B cell (primary cell): Measurements from ENCODE around the gene SOX8. TPM values are rescaled to one million over a fixed set of nuclear protein-coding genes. Genes with fewer than 3 reads are reported as not detected.

Experiments used
- ATAC-seq: fragments of 200-7000 bp; cut with Tn5 transposase; one replicate; pipeline ENCODE4 v1.10.0; 2021; ENCODE audit warnings: low read depth, mild to moderate bottlenecking, moderate number of reproducible peaks, moderate library complexity
- CTCF ChIA-PET: fragments of 350-600 bp; sonication (Branson Sonifier 250); formaldehyde crosslinking; loops from one replicate; lab custom pipeline; 2021; ENCODE audit warnings: antibody characterized with exemption, inconsistent platforms; lab: Charles Lee
- POLR2A ChIA-PET: fragments of 350-600 bp; sonication (Branson Sonifier 250); formaldehyde crosslinking; loops from one replicate; lab custom pipeline; 2021; ENCODE audit warnings: antibody characterized with exemption; lab: Charles Lee
- DNase-seq: peaks from one replicate; pipeline ENCODE4 v3.0.0; 2013
- H2AFZ ChIP-seq: 2 replicates; pipeline ENCODE4 v1.6.1; 2012; ENCODE audit warnings: mild to moderate bottlenecking, low read depth, low read length; ENCODE audit not compliant: insufficient read depth, poor library complexity, severe bottlenecking
- H3K27ac ChIP-seq, 2 donors: 1 replicate in 1 of 2; 2 replicates in 1 of 2; pipeline ENCODE4 v1.5.1; 2012 to 2013; ENCODE audit warnings: low read length in 2 of 2, mild to moderate bottlenecking in 2 of 2, moderate library complexity in 1 of 2
- H3K27me3 ChIP-seq, 4 experiments: fragments of 200-600 bp in 1 of 4; sonication (generic) in 1 of 4; replicated peaks in 1 of 4; 1 replicate in 2 of 4; 2 replicates in 2 of 4; pipeline versions ENCODE4 v1.6.1 to v1.7.0; 2013 to 2016; ENCODE audit warnings: low read length in 3 of 4, mild to moderate bottlenecking in 2 of 4, mixed read lengths in 1 of 4, moderate library complexity in 1 of 4; ENCODE audit not compliant: insufficient read depth in 4 of 4, control insufficient read depth in 3 of 4; ENCODE audit errors: control extremely low read depth in 1 of 4
- H3K36me3 ChIP-seq, 2 experiments: replicated peaks in 1 of 2; 1 replicate in 1 of 2; 2 replicates in 1 of 2; pipeline versions ENCODE4 v1.6.1 to v1.7.1; 2013; ENCODE audit warnings: low read length in 1 of 2; ENCODE audit not compliant: insufficient read depth in 2 of 2, control insufficient read depth in 1 of 2; ENCODE audit errors: control extremely low read depth in 1 of 2, extremely low read depth in 1 of 2
- H3K4me1 ChIP-seq, 2 donors: fragments of 200-600 bp in 1 of 2; sonication (generic) in 1 of 2; 1 replicate in 1 of 2; 2 replicates in 1 of 2; pipeline versions ENCODE4 v1.5.1 to v1.6.1; 2013 to 2017; ENCODE audit warnings: low read length in 2 of 2; ENCODE audit not compliant: control insufficient read depth in 2 of 2, insufficient read depth in 2 of 2
- H3K4me2 ChIP-seq: replicated peaks from 2 replicates; pipeline ENCODE3; 2012; ENCODE audit warnings: mild to moderate bottlenecking, low read depth, low read length; ENCODE audit not compliant: poor library complexity, severe bottlenecking
- H3K4me3 ChIP-seq, 5 experiments: fragments of 200-600 bp in 1 of 5; sonication (generic) in 1 of 5; 1 replicate in 3 of 5; 2 replicates in 2 of 5; pipeline versions ENCODE4 v1.5.1 to v1.7.0; 2011 to 2016; ENCODE audit warnings: low read length in 4 of 5, mild to moderate bottlenecking in 4 of 5, low read depth in 2 of 5, control low read depth in 1 of 5, moderate library complexity in 1 of 5; ENCODE audit not compliant: insufficient read depth in 1 of 5; ENCODE audit errors: control extremely low read depth in 1 of 5, extremely low read depth in 1 of 5
- H3K79me2 ChIP-seq: fragments of 200-600 bp; sonication (generic); one replicate; pipeline ENCODE4 v1.6.0; 2016; ENCODE audit warnings: low read length; ENCODE audit not compliant: control insufficient read depth, insufficient read depth
- H3K9ac ChIP-seq: fragments of 200-600 bp; sonication (generic); 2 replicates; pipeline ENCODE4 v1.6.1; 2017; ENCODE audit warnings: mild to moderate bottlenecking, low read length, moderate library complexity
- H3K9me3 ChIP-seq, 3 donors: one replicate each; pipeline versions ENCODE4 v1.6.1 to v1.7.1; 2013; ENCODE audit warnings: low read length in 2 of 3; ENCODE audit not compliant: control insufficient read depth in 2 of 3, insufficient read depth in 1 of 3; ENCODE audit errors: control extremely low read depth in 1 of 3
- H4K20me1 ChIP-seq: 2 replicates; pipeline ENCODE4 v1.6.0; 2012; ENCODE audit warnings: mild to moderate bottlenecking, low read length; ENCODE audit not compliant: insufficient read depth, control insufficient read depth, poor library complexity, severe bottlenecking
- H3K27ac Mint-ChIP-seq: one replicate; pipeline ENCODE4 v1.8.0; 2021; ENCODE audit warnings: mixed read lengths
- H3K27me3 Mint-ChIP-seq: one replicate; pipeline ENCODE4 v1.8.0; 2021; ENCODE audit warnings: mixed read lengths
- H3K4me1 Mint-ChIP-seq: one replicate; pipeline ENCODE4 v1.8.0; 2021; ENCODE audit warnings: mixed read lengths
- H3K4me3 Mint-ChIP-seq: one replicate; pipeline ENCODE4 v1.8.0; 2021; ENCODE audit warnings: mixed read lengths
- H3K9me3 Mint-ChIP-seq: one replicate; pipeline ENCODE4 v1.8.0; 2022; ENCODE audit warnings: mixed read lengths; ENCODE audit not compliant: insufficient read depth
- EZH2 ChIP-seq: IDR thresholded peaks from 2 replicates; pipeline ENCODE4 v1.6.1; 2012; ENCODE audit warnings: borderline replicate concordance, low read depth, mild to moderate bottlenecking, moderate library complexity, low read length; ENCODE audit not compliant: insufficient read depth, poor library complexity, severe bottlenecking
- WGBS: methylation state at CpG from one replicate; pipeline ENCODE4 v1.1.5; 2013; ENCODE audit warnings: missing lambda C conversion rate; ENCODE audit not compliant: insufficient coverage; 5-methylcytosine and 5-hydroxymethylcytosine counted together
- intact Hi-C: fragments of 100-400 bp; cut with micrococcal nuclease; formaldehyde crosslinking; loops from one replicate; pipeline ENCODE4 v1.10.0; 2022
- polyA plus RNA-seq: library from polyadenylated mRNA; depleted of rRNA; stranded (reverse); fragments of >200 nt; gene quantifications from 2 replicates; pipeline ENCODE4 v1.2.3, GENCODE V29; 2012
- total RNA-seq, 2 donors: library from RNA; stranded (reverse); fragments of 120-200 nt in 1 of 2; gene quantifications; 1 replicate in 1 of 2; 2 replicates in 1 of 2; pipeline versions ENCODE4 v1.2.3 to v1.2.4, GENCODE V29; 2013 to 2022
- TF ChIP-seq, protein P1 (sequence below): fragments of 200-600 bp; IDR thresholded peaks from one replicate; pipeline ENCODE4 v1.8.0; 2022; ENCODE audit warnings: antibody characterized with exemption, mild to moderate bottlenecking

Gene SOX8
- total and polyA plus RNA-seq, 2 donors (not counting 1 experiment from before 2014, with no cell fraction given), result 0.03 to 1.2 TPM

DNA sequence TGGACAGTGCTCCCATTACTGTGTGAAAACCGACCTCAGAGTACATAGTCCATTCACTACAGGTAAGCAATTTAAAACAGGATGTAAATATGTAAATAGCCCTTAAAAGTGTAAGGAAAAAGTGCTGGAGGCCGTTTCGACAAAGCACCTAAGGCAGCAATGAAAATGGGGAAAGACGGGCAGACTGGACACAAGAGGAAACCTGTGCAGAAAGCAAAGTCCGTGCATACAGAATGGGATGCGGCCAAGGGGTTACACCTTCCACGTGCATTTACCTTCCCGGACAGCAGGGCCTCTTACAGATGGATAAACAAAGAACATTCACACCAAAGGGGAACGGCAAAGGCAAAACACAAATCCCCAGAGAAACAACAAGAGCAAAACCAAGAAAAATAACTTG is 42.8 kb upstream of the SOX8 start:
- no peak overlapping the region for H3K9ac ChIP-seq
- H3K9me3 ChIP-seq, result peaks cover 3 to 31% (median 16%) of the 10 kb centered on the region in 3 donors
- WGBS, result 91% methylated on average over 7 of the region's 9 CpGs
- POLR2A ChIA-PET, result no interaction called here
- TF ChIP-seq EZH2, result no peak
- TF ChIP-seq, protein P1, sequence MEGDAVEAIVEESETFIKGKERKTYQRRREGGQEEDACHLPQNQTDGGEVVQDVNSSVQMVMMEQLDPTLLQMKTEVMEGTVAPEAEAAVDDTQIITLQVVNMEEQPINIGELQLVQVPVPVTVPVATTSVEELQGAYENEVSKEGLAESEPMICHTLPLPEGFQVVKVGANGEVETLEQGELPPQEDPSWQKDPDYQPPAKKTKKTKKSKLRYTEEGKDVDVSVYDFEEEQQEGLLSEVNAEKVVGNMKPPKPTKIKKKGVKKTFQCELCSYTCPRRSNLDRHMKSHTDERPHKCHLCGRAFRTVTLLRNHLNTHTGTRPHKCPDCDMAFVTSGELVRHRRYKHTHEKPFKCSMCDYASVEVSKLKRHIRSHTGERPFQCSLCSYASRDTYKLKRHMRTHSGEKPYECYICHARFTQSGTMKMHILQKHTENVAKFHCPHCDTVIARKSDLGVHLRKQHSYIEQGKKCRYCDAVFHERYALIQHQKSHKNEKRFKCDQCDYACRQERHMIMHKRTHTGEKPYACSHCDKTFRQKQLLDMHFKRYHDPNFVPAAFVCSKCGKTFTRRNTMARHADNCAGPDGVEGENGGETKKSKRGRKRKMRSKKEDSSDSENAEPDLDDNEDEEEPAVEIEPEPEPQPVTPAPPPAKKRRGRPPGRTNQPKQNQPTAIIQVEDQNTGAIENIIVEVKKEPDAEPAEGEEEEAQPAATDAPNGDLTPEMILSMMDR, result no peak
- ATAC-seq (no peak), DNase-seq (no peak)
- Mint-ChIP-seq H3K27me3 (no peaks in the 10 kb centered on the region), H3K4me3 (no peak overlapping the region), H3K9me3 (peaks cover 18% of the 10 kb centered on the region), H3K27ac (no peak overlapping the region), H3K4me1 (no peaks in the 10 kb centered on the region)
- no peak overlapping the region for H2AFZ ChIP-seq
- no peak overlapping the region for H3K4me2 ChIP-seq
- H3K79me2 ChIP-seq, result no peaks in the 10 kb centered on the region
- H3K27ac ChIP-seq, result no peak overlapping the region
- CTCF ChIA-PET, result no interaction called here
- peaks cover 2 to 9% of the 10 kb centered on the region in 2 experiments for H3K36me3 ChIP-seq
- H4K20me1 ChIP-seq, result no peaks in the 10 kb centered on the region
- no peaks in the 10 kb centered on the region for H3K27me3 ChIP-seq
- intact Hi-C loops, result no loop called here
- H3K4me1 ChIP-seq, result no peaks in the 10 kb centered on the region
- no peak overlapping the region for H3K4me3 ChIP-seq

DNA sequence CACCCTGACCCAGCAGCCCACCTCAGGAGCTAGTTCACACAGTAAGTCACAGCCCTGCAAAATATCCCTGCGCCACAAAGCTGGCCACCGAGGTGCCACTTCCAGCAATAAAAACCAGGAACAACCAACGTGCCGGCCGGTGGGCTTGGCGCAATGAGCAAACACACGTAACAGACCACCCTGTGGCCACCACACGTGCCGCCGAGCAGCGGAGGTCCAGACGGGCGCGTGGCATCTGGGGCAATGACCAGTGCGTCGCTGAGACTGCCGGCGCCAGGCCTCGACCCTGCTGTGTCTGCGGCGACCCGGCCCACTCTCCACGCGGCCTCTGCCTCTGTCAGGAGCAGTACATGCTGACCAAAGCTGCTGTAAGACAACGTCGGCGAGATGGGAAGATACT is 42.3 kb upstream of the SOX8 start:
- TF ChIP-seq, protein P1, result no peak
- no peak for TF ChIP-seq EZH2
- Histone ChIP-seq H3K9ac (no peak overlapping the region), H3K36me3 (peaks cover 4 to 9% of the 10 kb centered on the region in 2 experiments), H3K4me3 (no peak overlapping the region), H3K27me3 (no peaks in the 10 kb centered on the region), H3K4me2 (no peak overlapping the region), H4K20me1 (no peaks in the 10 kb centered on the region), H3K4me1 (no peaks in the 10 kb centered on the region), H2AFZ (no peak overlapping the region), H3K27ac (no peak overlapping the region), H3K9me3 (peaks cover 3 to 36% (median 16%) of the 10 kb centered on the region in 3 donors), H3K79me2 (no peaks in the 10 kb centered on the region)
- no peaks in the 10 kb centered on the region for H3K27me3 Mint-ChIP-seq
- no peak overlapping the region for H3K27ac Mint-ChIP-seq
- peaks cover 19% of the 10 kb centered on the region for H3K9me3 Mint-ChIP-seq
- no peaks in the 10 kb centered on the region for H3K4me1 Mint-ChIP-seq
- ChIA-PET CTCF (no interaction called here), POLR2A (no interaction called here)
- no peak for ATAC-seq
- WGBS, result 95% methylated on average over 22 of the region's 27 CpGs
- intact Hi-C loops, result no loop called here
- no peak overlapping the region for H3K4me3 Mint-ChIP-seq
- DNase-seq, result no peak
